HG03520 (cell line): Measurements from ENCODE around the gene NOXRED1.
A peak's percentile ranks its signal among the peaks of the same experiment; 100 is the strongest.
"Not testable (repeated sequence)": the region's sequence is repeated elsewhere in the genome, so short reads cannot be mapped to it uniquely, and the experiment has no call there.

Experiments used
- ATAC-seq: cut with Tn5 transposase; IDR thresholded peaks from one replicate; pipeline ENCODE4 v1.9.1; 2021; ENCODE audit warnings: mild to moderate bottlenecking, moderate library complexity; ENCODE audit not compliant: unreplicated experiment

Gene NOXRED1, protein sequence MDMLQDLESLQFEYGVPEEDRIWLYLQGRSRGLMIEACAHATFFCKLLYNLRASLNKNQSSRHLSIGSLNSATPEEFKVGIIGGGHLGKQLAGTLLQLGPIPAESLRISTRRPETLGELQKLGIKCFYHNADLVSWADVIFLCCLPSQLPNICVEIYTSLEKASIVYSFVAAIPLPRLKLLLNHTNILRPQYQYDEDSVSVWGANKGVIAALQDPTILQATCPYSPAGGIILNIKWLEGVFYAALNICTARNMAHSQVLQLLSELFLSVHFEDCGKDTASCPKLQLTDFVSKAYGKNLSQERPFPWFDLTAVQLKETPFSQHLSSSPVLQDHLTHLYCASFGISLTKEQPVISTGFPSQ

DNA sequence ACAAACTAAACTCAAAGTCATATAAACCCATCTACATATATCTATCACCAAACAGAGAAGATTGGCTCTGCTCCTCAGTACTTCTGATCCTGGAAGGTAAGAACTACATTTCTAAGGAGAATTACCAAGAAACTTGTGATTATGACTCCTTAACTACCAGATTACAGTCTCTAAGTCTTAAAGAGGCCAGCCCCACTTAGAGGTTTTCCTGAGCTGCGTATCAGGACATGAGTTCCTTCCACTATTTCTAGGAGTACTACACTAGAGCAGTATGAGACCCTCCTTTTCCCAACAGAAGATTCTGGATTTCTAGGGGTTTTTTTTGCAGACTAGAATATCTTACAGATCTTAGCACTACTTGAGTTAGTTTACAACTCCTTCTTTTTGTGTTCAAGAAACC is at the start of gene NOXRED1:
TSS of gene NOXRED1 (minus strand) at position 101 of the 400 bp plus-strand sequence. CDS start 634 bp downstream, outside the sequence.
- ATAC-seq: no peak

DNA sequence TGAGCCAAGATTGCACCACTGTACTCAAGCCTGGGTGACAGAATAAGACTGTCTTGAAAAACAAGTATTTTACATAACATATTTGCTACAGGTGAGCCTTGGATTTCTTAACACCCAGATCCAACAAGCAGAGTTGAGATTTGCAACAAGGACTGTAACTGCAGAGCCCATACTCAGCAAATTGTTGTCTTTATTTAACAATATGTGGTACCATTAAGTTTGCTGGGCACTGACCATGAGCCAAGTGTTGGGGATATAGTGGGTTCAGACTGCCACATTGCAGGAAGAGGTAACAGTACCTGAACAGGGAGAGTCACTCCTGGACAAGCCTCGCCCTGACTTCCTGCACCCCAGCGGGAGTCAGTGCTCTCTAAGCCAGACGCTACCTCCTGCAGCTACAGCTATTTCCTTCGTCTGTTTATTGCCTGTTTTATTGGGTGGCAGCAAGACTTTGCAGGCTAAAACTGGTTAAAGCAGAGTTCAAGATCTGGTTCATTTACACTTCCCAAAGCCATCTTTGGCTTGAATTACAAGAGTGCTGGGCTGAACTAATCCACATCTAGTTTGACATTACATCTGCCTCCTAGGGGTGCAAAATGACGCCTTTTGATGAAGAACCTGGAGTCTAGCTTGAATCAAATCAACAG is 47.0 kb upstream of the NOXRED1 start:
- ATAC-seq: no peak

DNA sequence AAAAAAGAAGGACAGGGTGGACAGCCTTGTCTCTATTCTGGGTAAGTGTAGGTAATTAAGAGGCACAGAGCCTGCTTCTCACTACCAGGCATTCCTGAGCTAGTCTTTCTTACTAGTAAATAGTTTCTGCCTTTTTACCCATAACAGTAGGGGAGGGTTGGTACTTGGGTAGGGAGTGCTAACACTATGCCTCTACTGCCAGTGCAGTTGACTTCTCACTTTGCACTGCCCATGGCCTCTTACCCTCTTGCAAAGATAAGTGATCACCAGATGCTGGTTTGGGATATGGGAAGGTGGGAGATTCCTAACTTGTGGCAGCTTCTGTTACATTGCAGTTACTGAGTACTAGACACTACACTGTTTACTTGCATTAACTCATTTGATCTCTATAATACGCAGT is 46.2 kb upstream of the NOXRED1 start:
- ATAC-seq: no peak

DNA sequence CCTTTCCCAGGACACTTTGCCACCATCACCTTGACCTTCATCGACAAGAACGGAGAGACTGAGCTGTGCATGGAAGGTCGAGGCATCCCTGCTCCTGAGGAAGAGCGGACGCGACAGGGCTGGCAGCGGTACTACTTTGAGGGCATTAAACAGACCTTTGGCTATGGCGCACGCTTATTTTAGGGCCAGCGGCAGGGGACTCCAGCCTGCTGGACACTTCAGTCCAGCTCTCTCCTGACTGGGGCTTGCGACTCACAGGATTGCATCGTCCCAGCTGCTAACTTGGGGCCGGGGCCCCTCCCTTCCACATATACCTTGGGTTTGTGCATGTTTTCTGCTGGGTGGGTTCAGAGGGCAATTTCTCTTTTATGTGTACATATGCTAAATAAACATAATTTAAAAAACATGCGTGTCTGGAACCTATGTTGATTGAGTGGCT is 45.8 kb upstream of the NOXRED1 start:
- no peak for ATAC-seq

DNA sequence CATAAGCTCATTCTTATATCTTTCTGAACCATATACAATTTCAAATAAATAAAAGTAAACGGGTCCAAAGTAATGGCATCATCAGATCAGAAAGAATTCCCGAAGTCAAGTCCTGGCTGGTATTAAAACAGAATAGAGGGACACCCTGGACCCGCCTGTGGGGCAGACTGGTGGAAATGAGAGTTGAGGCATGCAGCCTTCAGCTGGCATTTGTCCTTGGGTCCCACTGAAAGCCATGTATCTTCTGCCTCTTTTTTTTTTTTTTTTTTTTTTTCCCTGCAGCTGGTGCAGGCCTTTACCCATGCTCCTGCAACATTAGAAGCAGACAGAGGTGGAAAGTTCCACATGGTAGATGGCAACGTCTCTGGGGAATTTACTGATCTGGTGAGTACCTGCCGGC is 44.5 kb upstream of the NOXRED1 start:
- ATAC-seq: no peak

DNA sequence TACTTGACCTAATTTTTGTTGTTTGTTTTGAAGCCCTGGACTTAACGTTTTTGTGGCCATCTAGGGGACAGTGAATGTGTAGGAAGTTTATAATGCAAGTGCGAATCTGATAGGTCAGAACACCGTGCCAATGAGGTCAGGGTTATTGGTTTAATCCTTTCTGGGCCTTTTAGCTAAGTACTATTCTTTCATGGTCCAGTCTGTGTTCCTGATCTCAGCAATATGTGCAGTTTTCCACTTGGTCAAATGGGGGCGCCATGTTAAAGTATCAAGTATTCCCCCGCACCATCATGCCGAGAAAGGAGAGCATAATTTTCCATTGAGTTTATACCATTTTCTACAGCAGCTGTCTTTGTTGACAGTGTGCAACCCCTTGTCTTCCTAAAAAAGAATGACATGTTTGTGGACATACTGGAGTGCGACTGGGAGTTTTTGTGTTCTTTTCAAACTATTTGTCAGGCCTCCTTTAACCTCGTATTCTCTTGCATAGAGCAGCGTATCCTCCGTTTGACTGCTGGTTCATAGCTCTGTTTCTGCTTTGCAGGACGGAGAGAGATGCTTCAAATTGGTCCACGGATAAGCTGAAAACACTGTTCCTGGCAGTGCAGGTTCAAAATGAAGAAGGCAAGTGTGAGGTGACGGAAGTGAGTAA is 35.9 kb upstream of the NOXRED1 start:
- no peak for ATAC-seq

DNA sequence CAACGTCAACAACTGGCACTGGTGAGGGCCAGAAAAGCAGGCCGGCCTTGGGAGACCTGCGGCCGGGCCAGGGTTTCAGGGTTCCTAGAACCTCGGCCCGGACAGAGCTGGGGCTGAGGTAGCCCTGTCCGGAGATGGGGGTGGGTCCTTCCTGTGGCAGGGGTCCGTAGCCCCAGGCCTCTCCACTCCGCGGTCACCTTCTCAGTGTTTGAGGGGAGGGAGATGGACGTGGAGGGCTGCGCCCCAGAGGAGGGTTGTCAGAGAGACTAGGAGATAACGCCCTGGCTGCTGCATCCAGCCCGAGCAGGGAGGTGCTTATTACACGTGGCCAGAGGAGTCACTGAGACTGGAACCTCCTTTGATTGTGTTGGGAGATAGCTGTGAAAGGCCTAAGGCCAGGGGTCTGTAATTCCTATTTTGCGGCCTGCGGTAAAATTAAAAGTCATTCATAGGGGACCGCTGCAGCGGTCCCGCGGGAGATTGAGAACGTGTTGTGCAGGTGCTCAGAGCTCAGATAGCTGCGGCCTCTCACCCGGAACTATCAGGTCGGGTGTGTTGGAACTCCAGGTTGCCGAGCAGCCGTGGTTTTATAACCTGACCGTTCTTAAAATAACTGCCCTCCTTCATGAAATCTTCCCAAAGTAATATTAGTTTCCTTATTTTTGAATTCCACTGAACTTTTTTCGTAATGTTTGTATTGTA is 35.1 kb upstream of the NOXRED1 start:
- ATAC-seq: peak; percentile 24

DNA sequence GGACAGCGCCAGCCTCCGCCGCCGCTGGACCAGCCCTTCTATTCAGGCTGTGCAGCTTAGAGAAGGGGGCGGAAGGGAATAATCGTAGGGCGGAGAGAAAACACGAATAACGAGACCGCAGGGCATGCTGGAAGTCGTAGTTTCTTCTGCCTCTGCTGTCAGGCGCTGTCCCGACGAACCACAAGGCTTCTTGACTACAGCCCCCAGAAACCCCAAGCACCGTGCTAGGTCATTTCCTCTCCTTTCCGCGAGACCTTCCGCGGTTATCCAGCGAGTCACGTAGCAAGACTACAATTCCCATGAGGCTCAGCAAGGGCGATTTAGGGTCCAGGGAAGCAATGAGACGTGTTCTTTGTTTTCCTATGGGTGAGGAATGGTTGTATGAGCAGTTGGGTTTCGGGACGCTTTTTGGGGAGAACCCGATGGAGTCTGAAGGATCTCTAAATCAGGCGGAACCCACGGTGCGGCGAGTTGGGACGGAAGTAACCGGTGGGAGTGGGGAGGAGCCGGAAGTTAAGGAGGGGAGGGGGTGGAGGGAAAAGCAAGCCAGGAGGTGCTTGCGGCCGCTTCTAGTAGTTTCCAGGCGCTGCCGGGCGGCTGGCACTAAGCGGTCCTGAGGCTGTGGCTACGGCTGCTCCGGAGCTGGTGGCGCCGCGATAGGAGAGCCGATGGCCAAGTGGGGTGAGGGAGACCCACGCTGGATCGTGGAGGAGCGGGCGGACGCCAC is 34.4 kb upstream of the NOXRED1 start, which contains the start of the genes AHSA1 and VIPAS39:
TSS of gene AHSA1 (plus strand) at position 572 of the 727 bp plus-strand sequence. CDS start at position 669, 97 bp downstream.
TSS of gene VIPAS39 (minus strand) at position 80 of the 727 bp plus-strand sequence. CDS start 3,499 bp downstream, outside the sequence.
- peak; percentile 77 for ATAC-seq

DNA sequence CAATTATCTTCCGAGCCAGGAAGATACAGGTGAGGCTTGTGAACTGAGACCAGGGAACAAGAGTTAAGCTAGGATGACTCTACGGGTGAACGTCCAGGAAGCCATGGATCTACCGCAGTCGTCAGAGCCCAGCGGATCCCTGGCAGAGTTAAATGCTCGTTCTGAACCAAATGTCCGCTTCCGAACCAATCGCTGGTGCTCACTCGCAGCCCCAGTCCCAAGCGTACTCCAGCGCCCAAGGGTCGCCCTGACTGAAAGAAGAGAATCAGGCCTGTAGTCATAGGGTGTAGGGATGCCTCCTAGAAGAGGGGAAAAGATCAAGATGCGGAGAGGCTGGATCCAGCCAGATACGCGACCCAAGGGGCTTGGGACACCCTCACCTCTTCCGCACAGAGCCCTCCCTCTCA is 33.8 kb upstream of the NOXRED1 start:
- ATAC-seq: peak; percentile 23

DNA sequence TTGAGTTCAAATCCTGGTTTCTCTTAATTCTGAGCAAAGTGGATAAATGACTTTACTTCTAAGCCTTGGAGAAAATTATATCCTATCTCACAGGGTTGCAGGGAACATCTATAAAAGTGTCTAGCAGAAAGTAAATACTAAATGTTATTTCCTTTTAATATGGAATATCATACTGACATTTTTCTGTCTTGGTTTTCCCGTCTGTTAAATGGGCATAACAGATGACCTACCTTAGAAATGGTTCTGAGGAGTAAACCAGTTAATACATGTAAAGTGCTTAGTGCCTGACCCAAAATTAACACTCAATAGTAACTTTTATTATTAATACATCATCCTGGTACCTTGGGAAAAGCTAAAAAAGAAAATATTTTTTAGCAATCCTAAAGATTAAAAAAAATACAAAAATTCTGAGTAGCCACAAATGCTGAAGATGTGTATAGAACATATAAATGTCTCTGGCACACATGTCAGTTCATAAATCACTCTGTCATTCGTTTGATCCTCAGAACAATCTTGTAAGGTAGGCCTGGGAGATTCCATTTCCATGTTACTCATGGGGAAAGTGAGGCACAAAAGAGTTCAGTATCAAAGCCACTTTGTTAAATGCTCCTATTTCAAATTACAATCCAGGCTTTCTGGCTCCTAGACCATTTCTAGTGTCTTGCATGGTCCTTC is 32.8 kb upstream of the NOXRED1 start:
- ATAC-seq: no peak

DNA sequence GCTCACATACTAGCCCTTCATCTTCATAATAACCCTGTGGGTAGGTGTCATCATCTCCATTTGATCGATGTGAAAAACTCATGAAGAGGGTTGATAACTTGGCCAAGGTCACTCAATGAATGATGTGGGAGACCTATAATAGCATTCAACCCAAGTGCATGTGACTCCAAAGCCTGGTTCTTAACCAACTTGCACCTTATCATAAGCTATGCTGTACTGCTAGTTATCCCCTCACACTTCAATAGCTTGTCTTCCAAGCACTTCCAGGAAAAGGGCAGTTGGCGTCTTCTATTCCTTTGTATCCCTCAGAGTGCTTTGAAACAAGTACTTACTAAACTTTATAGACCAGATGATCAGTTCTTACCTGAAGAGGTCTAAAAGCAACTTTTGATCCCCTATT is 18.9 kb upstream of the NOXRED1 start:
- ATAC-seq: no peak

DNA sequence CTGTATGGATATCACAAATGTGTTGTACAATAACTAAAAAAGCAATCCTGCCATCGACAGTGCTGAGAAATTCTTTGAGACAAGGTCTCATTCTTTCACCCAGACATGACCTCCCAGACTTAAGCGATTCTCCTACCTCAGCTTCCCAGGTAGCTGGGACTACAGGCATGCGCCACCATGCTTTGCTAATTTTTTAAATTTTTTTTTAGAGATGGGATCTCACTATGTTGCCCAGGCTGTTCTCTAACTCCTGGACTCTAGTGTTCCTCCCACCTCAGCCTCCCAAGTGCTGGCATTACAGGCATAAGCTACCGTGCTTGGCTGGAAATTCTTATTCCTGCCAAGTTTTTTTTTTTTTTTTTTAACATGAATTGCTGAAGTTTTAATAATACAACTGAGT is 16.5 kb upstream of the NOXRED1 start:
- no peak for ATAC-seq

DNA sequence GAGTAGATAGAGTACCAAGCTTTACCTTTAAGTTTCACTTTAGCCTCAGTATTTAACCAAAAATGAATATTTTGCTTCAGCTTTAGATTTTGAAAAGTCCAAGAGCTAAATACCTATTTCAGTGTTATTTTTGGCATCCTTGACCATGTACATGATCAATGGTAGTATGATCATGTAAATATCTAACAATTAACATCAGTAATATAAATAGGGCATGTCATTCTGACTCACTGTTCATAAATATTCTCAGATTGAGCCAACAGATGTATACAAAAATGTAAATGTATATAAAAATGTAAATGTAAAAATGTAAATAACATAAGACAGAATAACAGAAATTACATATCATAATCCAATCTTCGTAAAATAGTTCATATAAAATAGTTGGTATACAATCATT is 15.3 kb upstream of the NOXRED1 start:
- ATAC-seq: no peak

DNA sequence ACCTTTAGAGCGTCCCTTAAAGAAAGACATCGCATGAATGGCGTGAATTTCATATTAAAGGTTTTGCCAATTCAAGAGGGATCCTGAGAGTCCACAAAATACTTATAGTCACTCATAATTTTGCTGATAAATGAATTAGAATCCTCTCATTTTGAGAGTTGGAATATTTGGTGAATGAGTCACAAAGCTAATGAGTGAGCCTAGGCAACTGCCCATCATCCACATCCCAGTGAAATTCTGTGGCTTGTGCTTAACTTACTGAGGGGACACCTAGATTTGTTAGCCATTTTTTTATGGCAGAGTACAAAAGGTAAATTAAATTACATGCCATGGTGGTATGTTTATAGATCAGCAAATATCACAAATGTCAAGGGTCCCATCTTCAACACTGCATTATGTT is 12.7 kb upstream of the NOXRED1 start:
- no peak for ATAC-seq

DNA sequence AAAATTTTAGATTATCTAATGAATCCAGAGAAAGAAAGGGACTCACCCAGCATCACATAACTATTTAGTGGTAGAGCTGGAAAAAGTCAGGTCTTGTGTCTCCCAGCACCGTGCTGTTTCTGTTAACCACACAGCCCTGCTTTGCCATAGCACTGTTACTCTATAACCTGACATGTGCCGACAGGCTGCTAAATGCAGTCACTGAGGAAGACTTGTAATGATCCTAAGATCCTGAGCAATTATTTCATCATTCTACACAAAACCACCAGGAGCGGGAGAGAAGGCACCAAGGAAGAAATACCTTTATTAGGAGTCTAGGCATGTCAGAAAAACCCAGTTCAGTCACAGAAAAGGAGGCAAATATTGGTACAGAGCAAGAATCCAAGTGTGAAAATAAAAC is 3.1 kb upstream of the NOXRED1 start:
- ATAC-seq: no peak

DNA sequence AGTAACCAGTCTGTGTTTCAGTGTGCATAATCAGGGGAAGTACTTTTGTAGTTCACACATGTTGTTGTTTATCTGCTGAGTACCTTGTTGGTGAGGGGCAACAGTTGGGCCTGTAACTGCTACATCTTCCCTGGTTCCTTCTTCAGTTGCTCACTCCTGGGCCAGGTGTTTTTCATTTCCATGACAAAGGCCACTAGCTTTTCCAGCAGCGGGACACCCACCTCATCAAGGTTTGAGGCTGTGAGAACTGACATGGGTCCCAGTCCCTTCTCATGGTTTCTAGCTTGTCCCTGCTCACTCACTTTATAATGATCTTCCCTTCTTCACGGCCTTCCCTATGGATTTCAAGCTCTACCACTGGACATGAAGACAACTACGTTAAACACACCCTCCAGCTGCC is 1.5 kb upstream of the NOXRED1 start:
- ATAC-seq: no peak

DNA sequence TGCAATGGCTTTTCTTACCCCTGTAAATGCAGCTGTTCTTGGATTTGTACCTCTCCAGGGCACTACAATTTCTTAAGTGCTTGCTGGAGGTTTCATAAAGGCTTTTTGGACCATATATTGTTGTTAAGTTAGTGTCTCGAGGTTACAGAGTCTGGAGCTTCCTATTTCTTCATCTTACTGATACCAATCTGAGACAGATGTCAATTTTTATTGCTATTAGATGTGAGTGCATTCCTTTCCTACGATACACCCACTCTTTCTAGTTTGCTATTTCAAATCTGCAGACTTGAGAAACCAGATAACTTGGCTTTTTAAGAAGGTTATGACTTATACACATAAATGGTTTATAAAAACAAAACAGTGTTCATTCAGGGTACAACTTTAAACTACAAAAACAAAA is 2.1 kb downstream of the NOXRED1 start:
- no peak for ATAC-seq

DNA sequence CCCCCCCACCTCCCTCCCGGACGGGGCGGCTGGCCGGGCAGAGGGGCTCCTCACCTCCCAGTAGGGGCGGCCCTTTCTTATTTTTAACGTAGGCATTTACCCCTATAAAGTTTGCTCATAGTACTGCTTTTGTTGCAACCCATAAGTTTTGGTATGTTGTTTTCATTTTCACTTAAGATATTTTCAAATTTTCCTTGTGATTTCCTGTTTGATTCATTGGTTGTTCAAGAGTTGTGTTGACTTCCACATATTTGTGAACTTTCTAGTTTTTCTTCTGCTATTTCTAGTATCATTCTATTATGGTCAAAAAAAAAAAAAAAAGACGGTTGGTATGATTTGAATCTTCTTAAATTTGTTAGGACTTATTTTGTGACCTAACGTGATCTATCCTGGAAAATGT is 6.5 kb downstream of the NOXRED1 start:
- no peak for ATAC-seq

DNA sequence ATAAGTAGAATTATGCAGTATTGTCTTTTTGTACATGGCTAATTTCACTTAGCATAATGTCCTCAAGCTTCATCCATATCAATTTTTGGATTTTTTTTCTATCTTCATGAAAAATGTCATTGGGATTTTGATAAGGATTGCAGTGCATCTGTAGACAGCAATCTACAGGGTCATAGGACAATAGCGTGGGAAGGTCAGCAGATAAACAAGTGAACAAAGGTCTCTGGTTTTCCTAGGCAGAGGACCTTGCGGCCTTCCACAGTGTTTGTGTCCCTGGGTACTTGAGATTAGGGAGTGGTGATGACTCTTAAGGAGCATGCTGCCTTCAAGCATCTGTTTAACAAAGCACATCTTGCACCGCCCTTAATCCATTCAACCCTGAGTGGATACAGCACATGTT is 7.2 kb downstream of the NOXRED1 start:
- ATAC-seq: not testable (repeated sequence)
